ENCODE measurements around the gene ZNF668.

GRCh38 chr16:31111881-31112466, 37.9 kb upstream of the ZNF668 start:
- no peak for TF ChIP-seq ZNF570 (CRISPR knock-in tag; IDR thresholded peaks at IDR 0.05; ENCODE audit: borderline replicate concordance)
- TF ChIP-seq EP300 (IDR thresholded peaks at IDR 0.05; ENCODE audit: low read depth in 2 of 2, low read length in 2 of 2) = no peak
- no peak for TF ChIP-seq EP300 (CRISPR knock-in tag; IDR thresholded peaks at IDR 0.05; ENCODE audit: borderline replicate concordance)
- no peak for TF ChIP-seq POLR2G (IDR thresholded peaks at IDR 0.05; ENCODE audit: low read depth, low read length)
- no peak for TF ChIP-seq EZH2 (conservative IDR thresholded peaks at IDR 0.05; ENCODE audit: low read depth, low read length)
- TF ChIP-seq ZBTB49 (CRISPR knock-in tag; IDR thresholded peaks at IDR 0.05; ENCODE audit: borderline replicate concordance) = no peak
- no peak for TF ChIP-seq GATAD2A (CRISPR knock-in tag; IDR thresholded peaks at IDR 0.05)
- TF ChIP-seq YY1 (IDR thresholded peaks at IDR 0.05; ENCODE audit: insufficient read depth, insufficient replicate concordance, low read depth, low read length) = no peak
- no peak for TF ChIP-seq NFIC (IDR thresholded peaks at IDR 0.05; ENCODE audit: low read length)

All from HepG2 (cell line).